ENCODE results near the gene EIF5.
"Not testable (repeated sequence)": the region's sequence is repeated elsewhere in the genome, so short reads cannot be mapped to it uniquely, and the experiment has no call there.

EIF5 gene

DNA sequence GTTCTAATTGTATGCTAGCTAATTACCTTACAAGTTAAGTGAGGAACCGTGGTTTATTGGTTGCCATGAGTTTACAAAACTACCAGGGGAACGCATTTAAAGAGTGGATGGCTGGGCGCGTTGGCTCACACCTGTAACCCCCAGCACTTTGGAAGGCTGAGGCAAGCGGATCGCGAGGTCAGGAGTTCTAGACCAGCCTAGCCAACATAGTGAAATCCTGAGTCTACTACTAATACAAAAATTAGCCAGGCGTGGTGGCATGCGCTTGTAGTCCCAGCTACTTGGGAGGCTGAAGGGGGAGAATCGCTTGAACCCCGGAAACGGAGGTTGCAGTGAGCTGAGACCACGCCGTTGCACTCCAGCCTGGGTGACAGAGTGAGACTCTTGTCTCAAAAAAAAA lies 2.2 kb downstream of the EIF5 start:
- no peak for DNase-seq

DNA sequence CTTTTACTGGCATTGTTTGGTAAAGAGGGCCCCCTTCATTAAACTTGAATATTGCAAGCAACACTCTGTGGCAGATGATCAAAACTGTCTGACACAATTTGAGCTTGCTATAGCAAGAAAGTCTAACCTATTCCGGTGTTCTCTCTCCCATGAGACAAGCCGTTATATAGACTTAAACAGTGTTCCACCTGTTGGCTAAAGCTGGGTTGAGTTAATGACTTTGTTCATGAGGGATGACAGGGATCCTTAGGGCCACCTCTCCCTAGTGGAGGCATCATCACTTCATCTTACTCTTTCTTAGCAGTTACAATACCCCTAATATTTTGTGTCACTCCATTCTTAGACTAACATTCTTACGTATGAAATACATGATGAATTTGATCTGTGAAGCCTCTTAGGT lies 3.8 kb downstream of the EIF5 start:
- no peak for DNase-seq

DNA sequence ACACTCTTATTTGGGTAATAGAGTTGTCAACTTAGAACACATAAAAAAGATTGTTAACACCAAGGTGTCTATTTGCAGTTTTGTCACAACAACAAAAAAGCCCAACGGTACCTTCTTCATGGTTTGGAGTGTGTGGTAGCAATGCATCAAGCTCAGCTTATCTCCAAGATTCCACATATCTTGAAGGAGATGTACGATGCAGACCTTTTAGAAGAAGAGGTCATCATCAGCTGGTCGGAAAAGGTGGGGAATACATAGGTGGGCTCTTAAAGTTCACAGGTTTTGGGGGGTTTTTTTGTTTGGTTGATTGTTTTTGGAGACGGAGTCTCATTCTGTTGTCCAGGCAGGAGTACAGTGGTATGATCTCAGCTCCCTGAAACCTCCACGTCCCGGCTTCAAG lies 5.5 kb downstream of the EIF5 start:
- DNase-seq, result no peak

DNA sequence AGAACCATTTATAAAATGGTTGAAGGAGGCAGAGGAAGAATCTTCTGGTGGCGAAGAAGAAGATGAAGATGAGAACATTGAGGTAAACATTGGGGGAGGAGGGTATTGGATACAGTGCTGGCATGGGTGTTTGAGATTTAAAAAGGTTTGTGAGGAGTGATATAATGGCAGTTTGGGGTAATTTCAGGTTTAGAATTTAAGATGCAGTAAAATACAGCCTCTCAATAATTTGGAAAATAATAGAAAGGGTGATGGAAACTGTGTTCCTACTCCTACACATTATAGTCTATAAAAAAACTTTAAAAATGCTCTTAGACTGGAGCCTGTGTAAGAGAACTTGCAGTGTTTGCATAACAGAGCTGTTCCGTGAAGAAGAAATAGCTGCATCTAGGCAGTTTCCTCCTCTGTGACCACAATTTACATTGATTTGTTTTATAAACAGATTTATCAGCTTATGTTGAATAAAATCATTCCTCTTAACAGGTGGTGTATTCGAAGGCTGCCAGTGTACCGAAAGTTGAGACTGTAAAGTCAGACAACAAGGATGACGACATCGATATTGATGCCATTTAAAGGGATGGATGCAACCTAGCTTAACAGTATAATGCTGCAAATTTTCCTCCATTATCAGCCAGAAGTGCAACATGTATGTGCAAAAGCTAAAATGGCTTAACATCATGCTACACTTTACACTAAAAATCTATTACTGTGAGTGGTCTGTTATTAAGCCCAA lies 6.6 kb downstream of the EIF5 start:
- DNase-seq, result no peak

DNA sequence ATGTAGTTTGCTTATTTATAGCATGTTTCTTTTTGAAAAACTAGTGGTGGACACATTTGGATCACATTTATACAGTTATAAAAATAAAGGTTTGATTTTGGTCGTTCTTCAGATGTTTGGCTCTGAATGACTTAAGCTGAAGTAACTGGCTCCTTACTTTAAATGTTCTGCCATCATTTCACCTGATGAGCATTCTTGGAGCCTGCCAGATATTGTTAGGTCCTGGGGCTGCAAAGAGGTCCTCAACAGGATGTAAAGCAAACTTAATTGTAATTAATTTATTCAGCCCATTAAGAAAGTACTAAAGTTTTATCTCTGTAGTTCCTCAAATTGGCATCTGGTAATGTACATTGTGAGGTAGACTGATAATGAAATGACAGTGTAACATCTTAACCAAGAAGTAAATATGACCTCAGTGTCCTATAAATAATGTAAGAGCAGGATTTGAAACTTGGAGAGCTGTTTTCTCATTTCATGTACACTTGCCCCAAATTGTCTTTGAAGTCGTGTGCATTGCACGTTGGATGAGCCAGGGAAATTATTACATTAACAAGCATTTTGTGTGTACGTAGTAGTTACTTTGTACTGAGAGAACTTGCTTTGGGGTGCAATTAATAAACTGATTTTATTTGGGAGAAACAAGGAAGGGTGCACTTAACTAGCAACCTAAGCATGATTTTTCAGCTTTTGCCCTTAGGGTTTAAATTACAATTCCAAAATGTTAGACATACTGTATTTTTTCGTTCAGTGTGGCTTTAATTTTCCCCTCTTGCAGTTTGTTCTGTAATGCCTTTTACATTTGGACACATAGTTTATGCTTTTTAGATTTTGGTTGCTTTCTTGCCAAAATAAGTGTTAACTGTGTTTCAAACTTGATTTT lies 7.5 kb downstream of the EIF5 start:
- DNase-seq, result no peak

DNA sequence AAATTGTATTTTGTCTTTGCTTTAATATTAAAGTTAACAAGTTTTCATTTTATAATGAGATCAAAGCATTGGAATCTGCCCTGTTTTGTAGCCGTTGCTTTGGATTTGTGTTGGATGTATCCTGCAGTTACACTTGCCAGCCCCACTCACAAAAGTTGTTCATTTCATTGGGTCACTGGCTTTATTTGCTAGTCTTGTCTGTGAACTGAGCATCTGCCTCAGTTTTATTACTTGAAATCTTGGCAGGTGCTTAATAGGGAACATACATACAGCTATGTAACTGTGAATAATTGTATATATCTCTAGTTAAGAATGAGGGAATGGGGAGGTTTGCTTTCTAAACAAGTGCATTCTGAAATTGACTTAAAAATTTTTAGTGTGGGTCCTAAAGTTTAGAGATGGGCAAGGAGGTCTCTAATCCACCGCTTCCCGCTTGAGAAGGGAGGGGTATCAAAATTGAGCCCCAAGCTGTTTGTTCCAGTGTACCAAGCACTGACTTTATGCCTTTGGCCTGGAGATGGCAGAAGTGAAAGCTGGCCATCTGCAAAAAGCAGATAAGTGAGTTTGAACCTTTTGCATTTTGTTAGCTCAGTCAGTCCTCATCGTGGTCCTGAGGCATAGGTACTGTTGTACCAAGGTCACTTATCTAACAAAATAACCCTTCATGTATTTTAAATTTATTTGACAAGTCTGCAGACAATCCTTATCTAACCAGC lies 9.3 kb downstream of the EIF5 start:
- no peak for DNase-seq

DNA sequence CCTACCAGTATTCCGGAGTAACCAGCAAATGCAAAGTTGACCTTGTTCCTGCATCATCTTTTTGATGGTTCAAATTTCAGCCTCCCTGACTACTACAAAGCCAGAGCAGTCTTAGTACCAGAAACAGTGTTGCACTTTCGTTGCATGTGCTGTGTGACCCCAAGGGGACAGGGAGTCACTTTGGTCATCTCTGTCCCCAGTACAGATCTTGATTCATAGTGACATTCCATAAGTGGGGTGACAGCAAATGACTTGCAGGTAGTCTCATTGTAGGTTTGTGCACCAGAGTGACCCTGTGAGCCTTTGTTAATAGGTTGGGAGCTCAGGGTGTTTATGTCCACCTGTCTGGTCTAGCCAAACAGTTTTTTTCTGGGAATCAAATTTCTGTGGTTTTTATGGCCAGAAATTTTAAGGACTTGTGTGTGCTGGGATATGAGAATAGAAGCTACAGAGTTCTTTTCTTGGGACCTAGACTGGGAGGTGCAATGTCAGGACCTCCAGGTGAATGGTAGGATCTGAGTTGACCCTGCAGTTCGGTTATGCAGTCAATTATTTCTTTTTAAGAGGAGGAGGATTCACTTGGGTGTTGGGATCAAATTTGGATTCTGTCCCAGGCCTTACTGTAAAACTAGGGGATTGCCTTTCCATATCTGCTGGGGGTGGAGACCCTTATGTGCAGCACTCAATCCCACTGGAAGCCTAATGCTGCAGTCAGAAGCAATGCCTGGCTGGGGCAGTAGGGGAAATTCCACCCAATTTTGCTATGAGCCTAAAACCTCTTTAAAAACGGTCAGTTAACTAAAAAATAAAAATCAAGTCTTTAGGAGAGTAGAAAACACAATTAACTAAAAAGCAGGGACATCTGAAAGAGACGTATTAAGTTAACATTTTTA lies 10.1 kb downstream of the EIF5 start:
- no peak for DNase-seq

DNA sequence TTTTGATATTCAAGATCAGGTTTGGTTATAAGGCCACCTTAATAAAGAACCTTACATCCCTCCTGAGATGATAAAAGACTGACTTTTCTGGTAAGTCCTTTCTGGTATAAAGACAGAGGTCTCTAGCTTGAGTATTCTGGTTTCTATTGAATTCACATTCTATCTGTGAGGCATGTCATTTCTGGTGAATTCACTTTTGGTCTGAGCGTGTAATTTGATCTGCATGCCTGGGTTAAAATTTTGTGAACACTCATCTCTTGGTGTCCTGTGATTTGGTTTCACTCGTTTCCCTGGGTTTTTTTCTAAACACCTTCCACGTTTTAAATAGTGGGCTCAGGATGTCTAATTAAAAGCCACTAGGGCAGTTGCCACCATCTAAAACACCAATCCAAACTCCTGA lies 12.2 kb downstream of the EIF5 start:
- no peak for DNase-seq

DNA sequence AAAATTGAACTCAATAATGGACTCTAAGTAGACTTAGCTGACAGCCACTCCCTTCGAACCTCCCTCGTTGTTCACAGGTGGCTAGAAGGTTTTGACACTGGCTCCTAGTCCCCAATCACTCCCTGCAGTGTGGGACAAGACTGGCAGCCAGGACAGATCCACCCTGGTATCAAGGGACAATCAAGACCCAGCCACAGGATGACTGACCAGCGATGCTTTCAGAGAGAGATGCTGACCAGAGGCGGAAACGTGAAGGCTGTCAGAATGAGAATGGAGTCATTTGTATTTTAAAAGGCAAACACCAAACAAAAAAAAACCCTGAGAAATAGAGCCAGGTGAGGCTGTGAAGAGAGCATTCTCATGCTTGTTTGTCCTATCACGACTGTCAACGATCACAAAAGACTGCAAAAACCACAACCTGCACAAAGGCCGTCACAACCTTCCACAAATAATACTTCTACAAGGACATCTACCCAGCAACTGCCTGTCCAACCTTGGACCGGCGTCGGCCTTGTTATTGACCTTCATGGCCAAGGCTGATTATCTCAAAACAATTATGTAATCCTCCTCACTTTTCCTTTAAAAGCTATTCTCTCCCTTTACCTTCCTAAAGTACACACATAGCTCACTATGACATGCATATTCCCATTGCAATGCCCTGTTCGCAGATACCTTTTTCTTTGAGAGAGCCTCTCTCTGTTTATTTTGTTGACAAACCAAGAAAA lies 13.2 kb downstream of the EIF5 start:
- no peak for DNase-seq

DNA sequence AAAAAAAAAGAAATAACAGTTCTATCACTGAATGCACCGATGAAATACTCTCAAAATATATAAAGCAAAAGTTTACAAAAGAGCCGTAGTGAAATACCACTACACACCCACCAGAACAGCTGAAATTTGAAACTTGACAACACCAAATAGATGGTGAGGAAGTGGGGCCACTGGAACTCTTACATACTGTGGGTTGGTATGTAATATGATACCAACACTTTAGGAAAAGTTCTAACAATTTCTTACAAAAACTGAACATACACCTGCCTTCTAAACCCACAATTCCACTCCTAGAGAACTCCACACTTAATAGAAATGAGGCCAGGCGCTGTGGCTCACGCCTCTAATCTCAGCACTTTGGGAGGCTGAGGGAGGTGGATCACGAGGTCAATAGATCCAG lies 14.1 kb downstream of the EIF5 start:
- DNase-seq, result no peak

DNA sequence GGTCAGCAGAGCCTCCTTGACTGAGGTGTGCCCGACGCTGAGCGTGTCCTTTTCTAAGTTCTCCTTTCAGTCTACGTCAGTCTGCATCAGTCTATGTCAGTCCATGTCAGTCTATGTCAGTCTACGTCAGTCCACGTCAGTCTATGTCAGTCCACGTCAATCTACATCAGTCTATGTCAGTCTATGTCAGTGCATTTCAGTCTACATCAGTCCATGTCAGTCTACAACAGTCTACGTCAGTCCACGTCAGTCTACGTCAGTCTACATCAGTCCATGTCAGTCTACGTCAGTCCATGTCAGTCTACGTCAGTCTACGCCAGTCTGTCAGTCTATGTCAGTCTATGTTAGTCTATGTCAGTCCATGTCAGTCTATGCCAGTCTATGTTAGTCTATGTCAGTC lies 15.9 kb downstream of the EIF5 start:
- no peak for DNase-seq

DNA sequence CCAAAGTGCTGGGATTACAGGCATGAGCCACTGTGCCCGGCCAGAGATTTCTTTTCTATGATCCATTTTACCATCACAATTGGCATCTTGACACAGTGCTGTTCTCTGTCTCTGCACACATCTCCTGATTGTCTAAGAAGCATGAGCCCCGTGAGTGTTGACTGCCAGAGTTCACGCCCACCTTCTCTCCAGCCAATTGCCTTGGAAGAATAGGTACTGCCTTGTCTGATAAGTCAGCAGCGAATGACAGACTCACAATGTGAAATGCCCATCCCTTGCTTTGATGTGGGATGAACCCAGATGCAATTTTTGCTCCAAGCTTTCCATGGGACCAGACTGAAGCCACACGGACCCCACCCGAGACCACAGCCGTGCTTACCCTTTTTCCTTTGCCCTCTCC lies 19.3 kb downstream of the EIF5 start:
- no peak for DNase-seq

DNA sequence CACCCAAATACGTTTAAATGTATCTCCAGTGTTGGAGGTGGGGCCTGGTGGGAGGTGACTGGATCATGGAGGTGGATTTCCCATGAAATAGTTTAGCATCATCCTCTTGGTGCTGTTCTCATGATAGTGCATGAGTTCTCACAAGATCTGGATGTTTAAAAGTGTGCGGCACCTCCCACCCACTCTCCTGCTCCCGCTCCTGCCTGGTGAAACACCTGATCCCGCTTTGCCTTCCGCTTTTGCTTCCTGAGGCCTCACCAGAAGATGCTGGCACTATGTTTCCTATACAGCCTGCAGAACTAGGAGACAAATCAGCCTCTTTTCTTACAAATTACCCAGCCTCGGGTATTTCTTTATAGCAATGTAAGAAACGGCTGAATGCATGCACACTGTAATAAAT lies 20.1 kb downstream of the EIF5 start:
- no peak for DNase-seq

DNA sequence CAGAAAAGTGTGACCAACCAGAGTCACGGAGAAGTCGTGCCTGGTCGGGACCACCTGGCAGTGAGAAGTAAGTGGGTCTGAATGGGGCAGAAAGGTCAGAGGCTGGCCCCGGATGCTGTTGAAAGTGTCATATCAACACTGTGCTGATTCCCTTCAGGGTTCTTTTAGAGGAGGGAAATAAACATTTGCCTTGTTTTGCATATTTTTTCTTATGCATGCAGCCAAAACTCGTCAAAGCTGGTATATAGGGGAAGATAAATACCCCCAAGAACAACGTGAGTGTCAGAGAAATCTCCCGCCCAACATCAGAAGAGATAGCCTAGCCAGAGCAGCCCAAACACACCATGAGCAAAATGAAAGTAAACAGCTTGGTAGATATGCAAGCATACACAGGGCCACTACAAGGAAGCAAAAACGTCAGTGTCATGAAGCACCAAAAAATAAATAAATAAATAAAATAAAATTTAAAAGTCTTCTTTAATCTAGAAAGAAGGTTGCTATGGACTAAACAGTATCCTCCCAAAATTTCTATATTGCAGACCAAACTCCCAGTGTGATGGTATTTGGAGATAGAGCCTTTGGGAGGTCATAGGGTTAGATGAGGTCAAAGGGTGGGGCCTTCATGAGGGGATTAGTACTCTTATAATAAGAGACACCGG lies 22.1 kb downstream of the EIF5 start:
- no peak for DNase-seq

DNA sequence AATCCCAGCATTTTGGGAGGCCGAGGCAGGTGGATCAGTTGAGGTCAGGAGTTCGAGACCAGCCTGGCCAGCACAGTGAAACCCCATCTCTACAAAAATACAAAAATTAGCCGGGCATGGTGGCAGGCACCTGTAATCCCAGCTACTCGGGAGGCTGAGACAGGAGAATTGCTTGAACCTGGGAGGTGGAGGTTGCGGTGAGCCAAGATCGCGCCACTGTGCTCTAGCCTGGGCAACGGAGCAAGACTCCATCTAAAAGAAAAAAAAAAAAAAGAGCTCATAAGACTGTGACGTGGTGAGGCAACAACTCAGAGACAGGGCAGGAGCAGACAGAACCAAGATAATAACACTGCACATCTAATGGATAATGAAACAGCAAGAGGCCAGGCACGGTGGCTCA lies 23.5 kb downstream of the EIF5 start:
- not testable (repeated sequence) for DNase-seq

DNA sequence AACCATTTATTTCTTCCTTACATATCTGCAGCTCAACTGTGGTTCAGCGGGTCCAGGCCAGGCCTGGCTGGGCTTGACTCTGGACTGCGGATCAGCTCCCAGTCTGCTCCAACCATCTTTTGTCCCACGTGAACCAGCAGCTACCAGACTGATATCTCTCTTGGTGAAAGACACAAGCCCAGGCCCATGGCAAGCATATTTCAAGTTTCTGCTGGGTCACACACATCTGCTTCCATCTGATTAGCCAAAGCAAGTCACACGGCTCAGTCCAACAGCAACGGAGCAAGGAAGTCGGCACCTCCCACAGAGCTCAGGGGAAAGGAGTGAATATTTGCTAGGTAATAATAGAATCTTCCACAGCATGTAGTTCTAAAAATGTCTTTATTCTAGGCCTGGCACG lies 26.5 kb downstream of the EIF5 start:
- no peak for DNase-seq

DNA sequence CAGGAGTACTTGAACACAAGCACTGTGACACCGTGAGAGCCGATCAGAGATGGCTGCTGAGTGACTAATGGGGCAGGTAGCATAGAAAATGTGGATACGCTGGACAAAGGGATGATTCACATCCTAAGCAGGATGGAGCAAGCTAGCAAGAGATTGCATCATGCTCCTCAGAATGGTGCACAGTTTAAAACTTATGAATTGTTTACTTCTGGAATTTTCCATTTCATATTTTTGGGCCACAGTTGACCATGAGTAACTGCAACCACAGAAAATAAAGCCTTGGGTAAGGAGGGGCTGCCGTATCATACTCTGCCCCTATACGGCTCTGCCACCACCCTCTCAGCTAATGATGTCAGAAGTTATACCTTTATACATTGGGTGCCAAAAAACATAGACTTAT lies 27.8 kb downstream of the EIF5 start:
- peak; percentile 57 to 80 (median 62) for DNase-seq

DNA sequence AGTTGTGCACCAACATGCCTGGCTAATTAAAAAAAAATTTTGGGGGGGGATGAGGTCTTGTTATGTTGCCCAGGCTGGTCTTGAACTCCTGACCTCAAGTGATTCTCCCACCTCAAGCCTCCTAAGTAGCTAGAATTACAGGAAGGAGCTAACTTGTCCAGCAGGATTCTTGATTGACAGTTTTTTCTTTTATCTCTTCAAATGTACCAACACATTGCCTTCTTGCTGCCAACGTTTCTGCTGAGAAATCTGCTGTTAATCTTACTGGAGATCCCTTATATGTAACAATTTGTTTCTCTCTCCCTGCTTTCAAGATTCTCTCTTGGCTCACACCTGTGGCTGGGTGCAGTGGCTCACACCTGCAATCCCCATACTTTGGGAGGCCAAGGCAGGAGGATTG lies 28.7 kb downstream of the EIF5 start:
- DNase-seq, result no peak

DNA sequence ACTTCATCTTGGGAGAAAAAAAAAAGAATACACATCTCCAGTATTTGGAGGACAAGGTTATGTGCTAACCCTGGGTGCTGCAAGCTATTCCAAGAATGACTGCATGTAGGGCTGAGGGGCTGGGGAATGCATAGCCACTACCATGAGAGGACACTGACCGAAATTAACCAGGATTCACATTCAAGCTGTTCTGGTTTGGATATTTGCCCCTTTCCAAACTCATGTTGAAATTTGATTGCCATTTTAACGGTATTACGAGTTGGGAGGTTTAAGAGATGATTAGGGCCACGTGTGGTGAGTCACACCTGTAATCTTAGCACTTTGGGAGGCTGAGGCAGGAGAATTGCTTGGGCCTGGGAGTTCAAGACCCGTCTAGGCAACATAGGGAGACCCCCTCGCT lies 32.7 kb downstream of the EIF5 start:
- no peak for DNase-seq

DNA sequence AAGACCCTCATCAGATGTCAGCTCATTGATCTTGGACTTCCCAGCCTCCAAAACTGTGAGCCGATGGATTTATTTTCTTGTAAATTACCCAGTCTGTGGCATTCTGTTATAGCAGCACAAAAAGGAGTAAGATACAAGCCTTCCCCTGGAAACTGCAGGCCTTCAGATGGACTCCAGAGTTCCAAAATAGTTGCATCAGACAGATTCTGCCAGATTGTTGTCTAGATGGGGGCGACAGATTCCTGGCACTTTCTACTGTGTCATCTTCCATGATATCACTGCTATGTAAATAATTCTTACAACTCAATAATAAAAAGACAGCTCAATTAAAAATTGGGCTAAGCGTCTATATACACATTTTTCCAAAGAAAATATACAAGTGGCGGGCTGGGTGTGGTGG lies 34.0 kb downstream of the EIF5 start:
- no peak for DNase-seq

DNA sequence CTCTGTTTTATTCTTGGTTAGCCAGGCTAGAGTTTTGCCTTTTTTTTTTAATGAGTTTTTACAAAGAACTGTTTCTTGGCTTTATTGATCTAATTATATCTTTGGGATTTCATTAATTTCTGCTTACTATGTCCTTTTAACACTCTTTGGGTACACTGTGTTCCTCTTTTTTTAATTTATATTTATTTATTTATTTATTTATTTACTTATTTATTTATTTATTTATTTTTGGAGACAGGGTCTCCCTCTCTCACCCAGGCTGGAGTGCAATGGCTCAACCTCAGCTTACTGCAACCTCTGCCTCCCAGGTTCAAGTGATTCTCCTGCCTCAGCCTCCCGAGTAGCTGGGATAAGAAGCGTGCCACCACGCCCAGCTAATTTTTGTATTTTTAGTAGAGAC lies 36.0 kb downstream of the EIF5 start:
- no peak for DNase-seq

Measured in suppressor macrophage (primary cell).